WERI-Rb-1 (cell line): ENCODE measurements around the gene DGCR2.

Experiments used
- DNase-seq: peaks from one replicate; pipeline ENCODE4 v3.0.0-alpha.2; 2020
- H3K27ac ChIP-seq: fragments of 250-450 bp; sonication (Bioruptor Pico); 2 replicates; pipeline ENCODE4 v1.5.1; 2020; ENCODE audit warnings: mild to moderate bottlenecking, moderate library complexity
- H3K27me3 ChIP-seq: fragments of 250-450 bp; sonication (Bioruptor Pico); 2 replicates; pipeline ENCODE4 v1.5.1; 2021; ENCODE audit warnings: mild to moderate bottlenecking, low read depth, moderate library complexity; ENCODE audit not compliant: insufficient read depth, severe bottlenecking
- H3K36me3 ChIP-seq: fragments of 250-450 bp; sonication (Bioruptor Pico); 2 replicates; pipeline ENCODE4 v1.5.1; 2020; ENCODE audit warnings: mild to moderate bottlenecking, moderate library complexity
- H3K4me3 ChIP-seq: 2 replicates; pipeline ENCODE4 v1.5.1; 2011; ENCODE audit warnings: low read depth, mild to moderate bottlenecking, control low read depth, low read length
- H3K9me3 ChIP-seq: fragments of 250-450 bp; sonication (Bioruptor Pico); 2 replicates; pipeline ENCODE4 v1.5.1; 2021; ENCODE audit warnings: mild to moderate bottlenecking, moderate library complexity; ENCODE audit not compliant: severe bottlenecking
- TF ChIP-seq, protein P1 (sequence below): IDR thresholded peaks from 2 replicates; pipeline ENCODE4 v1.5.1; 2011; ENCODE audit warnings: low read depth, mild to moderate bottlenecking, control low read depth, inconsistent platforms, low read length

The DGCR2 gene

GRCh38 chr22:19057999-19058491 lies 64.2 kb downstream of the DGCR2 start:
- H3K9me3 ChIP-seq, result no peaks in the 10 kb centered on the region
- H3K4me3 ChIP-seq, result no peak overlapping the region
- no peak for DNase-seq
- TF ChIP-seq, protein P1, sequence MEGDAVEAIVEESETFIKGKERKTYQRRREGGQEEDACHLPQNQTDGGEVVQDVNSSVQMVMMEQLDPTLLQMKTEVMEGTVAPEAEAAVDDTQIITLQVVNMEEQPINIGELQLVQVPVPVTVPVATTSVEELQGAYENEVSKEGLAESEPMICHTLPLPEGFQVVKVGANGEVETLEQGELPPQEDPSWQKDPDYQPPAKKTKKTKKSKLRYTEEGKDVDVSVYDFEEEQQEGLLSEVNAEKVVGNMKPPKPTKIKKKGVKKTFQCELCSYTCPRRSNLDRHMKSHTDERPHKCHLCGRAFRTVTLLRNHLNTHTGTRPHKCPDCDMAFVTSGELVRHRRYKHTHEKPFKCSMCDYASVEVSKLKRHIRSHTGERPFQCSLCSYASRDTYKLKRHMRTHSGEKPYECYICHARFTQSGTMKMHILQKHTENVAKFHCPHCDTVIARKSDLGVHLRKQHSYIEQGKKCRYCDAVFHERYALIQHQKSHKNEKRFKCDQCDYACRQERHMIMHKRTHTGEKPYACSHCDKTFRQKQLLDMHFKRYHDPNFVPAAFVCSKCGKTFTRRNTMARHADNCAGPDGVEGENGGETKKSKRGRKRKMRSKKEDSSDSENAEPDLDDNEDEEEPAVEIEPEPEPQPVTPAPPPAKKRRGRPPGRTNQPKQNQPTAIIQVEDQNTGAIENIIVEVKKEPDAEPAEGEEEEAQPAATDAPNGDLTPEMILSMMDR, result no peak
- no peaks in the 10 kb centered on the region for H3K27me3 ChIP-seq
- no peak overlapping the region for H3K27ac ChIP-seq
- H3K36me3 ChIP-seq, result peaks cover 38% of the 10 kb centered on the region

DNA sequence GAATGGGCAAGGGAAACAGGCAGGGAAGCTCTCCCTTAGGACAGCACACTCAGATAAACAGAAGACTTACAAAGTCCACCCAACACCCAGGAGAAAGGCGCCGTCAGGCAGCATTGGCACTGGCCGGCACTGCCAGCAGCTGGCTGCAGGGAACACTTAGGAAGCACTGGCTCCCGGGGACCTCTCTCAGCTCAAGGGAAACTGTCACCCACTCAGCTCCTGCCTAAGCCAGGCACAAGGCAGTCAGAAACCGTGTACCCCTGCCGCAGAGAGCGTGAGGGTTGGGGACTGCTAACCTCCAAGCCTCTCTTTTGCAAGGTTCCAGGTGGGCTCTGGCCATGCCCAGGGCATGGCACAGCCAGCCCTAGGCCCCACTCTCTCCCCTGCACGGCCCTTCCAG lies 64.7 kb downstream of the DGCR2 start:
- no peak for DNase-seq
- Histone ChIP-seq H3K9me3 (no peaks in the 10 kb centered on the region), H3K36me3 (peaks cover 37% of the 10 kb centered on the region), H3K27me3 (no peaks in the 10 kb centered on the region), H3K4me3 (no peak overlapping the region), H3K27ac (no peak overlapping the region)
- TF ChIP-seq, protein P1, result no peak

GRCh38 chr22:19056951-19057401 lies 65.2 kb downstream of the DGCR2 start:
- no peak overlapping the region for H3K27ac ChIP-seq
- no peak for DNase-seq
- H3K9me3 ChIP-seq, result no peaks in the 10 kb centered on the region
- TF ChIP-seq, protein P1, result no peak
- no peak overlapping the region for H3K4me3 ChIP-seq
- H3K27me3 ChIP-seq, result no peaks in the 10 kb centered on the region
- peaks cover 41% of the 10 kb centered on the region for H3K36me3 ChIP-seq

DNA sequence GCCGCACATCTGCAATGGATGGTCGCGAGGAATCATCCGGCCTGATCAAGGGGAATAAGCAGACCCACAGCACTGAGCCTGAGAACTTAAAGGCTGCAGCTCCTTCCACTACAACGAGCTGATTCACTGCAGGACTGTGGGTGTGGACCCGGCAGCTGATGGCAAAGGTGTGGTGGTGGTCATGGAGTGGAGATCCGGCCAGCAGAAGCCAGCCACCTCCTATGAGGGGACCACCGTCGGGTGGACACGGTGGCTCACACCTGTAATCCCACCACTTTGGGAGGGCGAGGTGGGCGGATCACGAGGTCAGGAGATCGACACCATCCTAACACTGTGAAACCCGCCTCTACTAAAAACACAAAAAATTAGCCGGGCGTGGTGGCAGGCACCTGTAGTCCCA lies 66.4 kb downstream of the DGCR2 start:
- TF ChIP-seq, protein P1, result no peak
- H3K27me3 ChIP-seq, result no peaks in the 10 kb centered on the region
- peaks cover 43% of the 10 kb centered on the region for H3K36me3 ChIP-seq
- no peaks in the 10 kb centered on the region for H3K9me3 ChIP-seq
- H3K27ac ChIP-seq, result no peak overlapping the region
- no peak for DNase-seq
- no peak overlapping the region for H3K4me3 ChIP-seq

GRCh38 chr22:19052941-19053541 lies 69.2 kb downstream of the DGCR2 start:
- no peaks in the 10 kb centered on the region for H3K9me3 ChIP-seq
- no peaks in the 10 kb centered on the region for H3K27me3 ChIP-seq
- H3K4me3 ChIP-seq, result no peak overlapping the region
- H3K27ac ChIP-seq, result no peak overlapping the region
- H3K36me3 ChIP-seq, result peaks cover 39% of the 10 kb centered on the region
- TF ChIP-seq, protein P1, result no peak
- DNase-seq, result no peak
